ENCODE results near the gene CELSR1.

DNA sequence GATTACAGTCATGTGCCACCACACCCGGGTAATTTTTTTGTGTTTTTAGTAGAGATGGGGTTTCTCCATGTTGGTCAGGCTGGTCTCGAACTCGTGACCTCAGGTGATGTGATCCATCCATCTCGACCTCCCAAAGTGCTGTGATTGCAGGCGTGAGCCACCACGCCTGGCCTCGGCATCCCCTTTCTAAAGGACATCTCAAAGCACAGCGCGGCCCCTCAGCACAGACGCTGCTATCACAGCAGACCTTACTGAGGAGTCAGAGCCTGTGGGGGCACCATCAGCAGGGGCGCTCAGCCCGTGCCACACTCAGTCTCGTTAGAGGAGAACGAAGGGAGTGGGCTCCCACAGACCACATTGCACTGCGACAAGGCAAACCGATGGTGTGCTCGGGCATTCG, 19.4 kb downstream of the CELSR1 start:
- TF ChIP-seq, protein P1, sequence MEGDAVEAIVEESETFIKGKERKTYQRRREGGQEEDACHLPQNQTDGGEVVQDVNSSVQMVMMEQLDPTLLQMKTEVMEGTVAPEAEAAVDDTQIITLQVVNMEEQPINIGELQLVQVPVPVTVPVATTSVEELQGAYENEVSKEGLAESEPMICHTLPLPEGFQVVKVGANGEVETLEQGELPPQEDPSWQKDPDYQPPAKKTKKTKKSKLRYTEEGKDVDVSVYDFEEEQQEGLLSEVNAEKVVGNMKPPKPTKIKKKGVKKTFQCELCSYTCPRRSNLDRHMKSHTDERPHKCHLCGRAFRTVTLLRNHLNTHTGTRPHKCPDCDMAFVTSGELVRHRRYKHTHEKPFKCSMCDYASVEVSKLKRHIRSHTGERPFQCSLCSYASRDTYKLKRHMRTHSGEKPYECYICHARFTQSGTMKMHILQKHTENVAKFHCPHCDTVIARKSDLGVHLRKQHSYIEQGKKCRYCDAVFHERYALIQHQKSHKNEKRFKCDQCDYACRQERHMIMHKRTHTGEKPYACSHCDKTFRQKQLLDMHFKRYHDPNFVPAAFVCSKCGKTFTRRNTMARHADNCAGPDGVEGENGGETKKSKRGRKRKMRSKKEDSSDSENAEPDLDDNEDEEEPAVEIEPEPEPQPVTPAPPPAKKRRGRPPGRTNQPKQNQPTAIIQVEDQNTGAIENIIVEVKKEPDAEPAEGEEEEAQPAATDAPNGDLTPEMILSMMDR (IDR thresholded peaks at IDR 0.05; ENCODE audit: low read depth, low read length), result no peak
- no peak for TF ChIP-seq EZH2phosphoT487 (IDR thresholded peaks at IDR 0.05; ENCODE audit: low read depth)

Measured in OCI-LY3 (cell line).